ENCODE results near the gene SYT8. TPM values are rescaled to one million over a fixed set of nuclear protein-coding genes. Genes with fewer than 3 reads are reported as not detected.

SYT8 gene
- total and polyA plus RNA-seq, 2 of the 8 experiments (the other 6 are each of a cell fraction or from before 2014, with no cell fraction given) = not detected

DNA sequence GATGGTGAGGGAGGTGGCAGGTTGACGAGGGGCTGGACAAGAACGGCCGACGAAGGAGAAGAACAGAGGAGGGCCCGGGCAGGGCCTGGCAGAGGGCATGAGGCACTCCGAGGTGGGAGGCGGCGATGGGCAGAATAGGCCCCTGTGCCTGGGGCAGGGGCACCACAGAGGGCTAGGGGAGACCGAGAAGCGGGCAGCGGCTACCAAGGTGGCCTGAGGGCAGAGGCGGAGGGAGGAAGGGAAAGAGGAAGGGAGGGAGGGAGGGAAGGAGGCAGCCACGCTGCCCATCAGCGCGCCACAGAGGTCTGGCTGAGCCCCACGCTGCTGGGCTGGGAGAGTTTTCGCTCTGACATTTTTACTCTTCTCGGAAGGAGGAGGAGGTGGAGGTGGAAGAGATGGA, 29.4 kb downstream of the SYT8 start:
- H3K79me2 ChIP-seq (ENCODE audit: control insufficient read depth in 1 of 2, insufficient read depth in 2 of 2, low read length in 2 of 2) = no peaks in the 10 kb centered on the region
- no peak overlapping the region for H4K91ac ChIP-seq (replicated peaks; ENCODE audit: insufficient read length, low read length)
- H3K9ac ChIP-seq (replicated peaks in 1 of 4; ENCODE audit: extremely low read depth in 1 of 4, low read depth in 3 of 4, low read length in 3 of 4) = no peak overlapping the region
- no peak overlapping the region for H3K4ac ChIP-seq (replicated peaks; ENCODE audit: insufficient read length, low read depth, low read length)
- no peak overlapping the region for H2AFZ ChIP-seq (ENCODE audit: low read length)
- H2BK120ac ChIP-seq (replicated peaks; ENCODE audit: low read depth, low read length) = no peak overlapping the region
- H3K56ac ChIP-seq (replicated peaks; ENCODE audit: insufficient read length, low read depth, low read length) = no peak overlapping the region
- no peak overlapping the region for H3K27ac ChIP-seq (ENCODE audit: low read depth, low read length)
- CTCF ChIA-PET (ENCODE audit: partially characterized antibody) = interaction anchor here (4.1 kb wide), 1 partner anchor 286 kb away, joined by 23 read pairs; no protein-coding TSS in a partner anchor
- 93% methylated on average over 2 of the region's 18 CpGs; no CpG with 5 or more reads in 1 of the 2 experiments for WGBS, 2 experiments (ENCODE audit: extremely low coverage in 1 of 2, insufficient coverage in 1 of 2, insufficient read length in 1 of 2, insufficient replicate concordance in 2 of 2, low coverage in 1 of 2, low lambda C conversion rate in 2 of 2, missing lambda C conversion rate in 1 of 2)
- no peak overlapping the region for H3K4me2 ChIP-seq (ENCODE audit: insufficient read depth in 1 of 2, low read depth in 2 of 2, low read length in 2 of 2)
- H3K9me3 ChIP-seq (ENCODE audit: insufficient read depth in 2 of 2, low read depth in 1 of 2, low read length in 1 of 2) = no peaks in the 10 kb centered on the region
- H2AK5ac ChIP-seq (ENCODE audit: low read depth, low read length) = no peak overlapping the region
- no peak for FAIRE-seq
- POLR2A ChIA-PET (ENCODE audit: partially characterized antibody) = no interaction called here
- H3K4me3 ChIP-seq (ENCODE audit: extremely low read depth in 1 of 4, insufficient read depth in 2 of 4, low read depth in 3 of 4, low read length in 4 of 4) = no peak overlapping the region
- no peak overlapping the region for H2BK5ac ChIP-seq (ENCODE audit: low read depth, low read length)
- no peak overlapping the region for H2BK20ac ChIP-seq (ENCODE audit: low read length)
- H3K14ac ChIP-seq (ENCODE audit: insufficient read length) = no peak overlapping the region
- H2BK15ac ChIP-seq (ENCODE audit: low read length) = no peak overlapping the region
- H3K23ac ChIP-seq (ENCODE audit: insufficient read length) = no peak overlapping the region
- H3K23me2 ChIP-seq (ENCODE audit: low read depth, low read length) = peaks cover 12% of the 10 kb centered on the region; the same call in 1 of the 2 replicates
- no peak overlapping the region for H4K5ac ChIP-seq (ENCODE audit: insufficient read length, low read depth, low read length)
- H2BK12ac ChIP-seq (ENCODE audit: low read depth, low read length) = no peak overlapping the region
- H3K27me3 ChIP-seq (replicated peaks in 1 of 4; ENCODE audit: control insufficient read depth in 3 of 4, extremely low read depth in 1 of 4, insufficient read depth in 3 of 4, low read length in 3 of 4) = no peaks in the 10 kb centered on the region
- H3K18ac ChIP-seq (ENCODE audit: extremely low read depth, low read length) = no peak overlapping the region
- H3K79me1 ChIP-seq (ENCODE audit: low read depth, low read length) = no peaks in the 10 kb centered on the region
- H4K8ac ChIP-seq (ENCODE audit: extremely low read depth, insufficient read depth, low read length) = no peak overlapping the region
- no peaks in the 10 kb centered on the region for H3K36me3 ChIP-seq (ENCODE audit: control insufficient read depth in 2 of 4, insufficient read depth in 4 of 4, low read length in 3 of 4)
- no peak for DNase-seq (ENCODE audit: low read depth in 1 of 2, low spot score in 2 of 2)
- H3K4me1 ChIP-seq (replicated peaks in 1 of 4; ENCODE audit: control insufficient read depth in 3 of 4, insufficient read depth in 4 of 4, low read length in 3 of 4) = peaks cover 0 to 13% (median 5%) of the 10 kb centered on the region in 4 experiments; a peak in 5 of 7 replicates
- peaks cover 0 to 2% of the 10 kb centered on the region in 2 experiments for H4K20me1 ChIP-seq (replicated peaks in 1 of 2; ENCODE audit: control insufficient read depth in 1 of 2, insufficient read depth in 2 of 2, low read length in 2 of 2)
- TF ChIP-seq GTF2F1 (IDR thresholded peaks at IDR 0.05; ENCODE audit: borderline replicate concordance, low read depth, low read length) = no peak
- no peak for TF ChIP-seq POLR2AphosphoS5 (IDR thresholded peaks at IDR 0.05; ENCODE audit: low read depth, low read length)
- TF ChIP-seq KDM5A (IDR thresholded peaks at IDR 0.05; ENCODE audit: low read length) = no peak
- no peak for TF ChIP-seq NRF1 (IDR thresholded peaks at IDR 0.05; ENCODE audit: low read depth, low read length)
- TF ChIP-seq CREB1 (IDR thresholded peaks at IDR 0.05) = no peak
- TF ChIP-seq SIRT6 (IDR thresholded peaks at IDR 0.05; ENCODE audit: low read length) = no peak
- no peak for TF ChIP-seq CTBP2 (IDR thresholded peaks at IDR 0.05; ENCODE audit: borderline replicate concordance, insufficient read depth, insufficient read length, low read length)
- TF ChIP-seq ZNF274 (IDR thresholded peaks at IDR 0.05; ENCODE audit: borderline replicate concordance, extremely low read depth, low read length) = no peak
- TF ChIP-seq TAF1 (IDR thresholded peaks at IDR 0.05; ENCODE audit: low read depth, low read length) = no peak
- TF ChIP-seq, protein P1, sequence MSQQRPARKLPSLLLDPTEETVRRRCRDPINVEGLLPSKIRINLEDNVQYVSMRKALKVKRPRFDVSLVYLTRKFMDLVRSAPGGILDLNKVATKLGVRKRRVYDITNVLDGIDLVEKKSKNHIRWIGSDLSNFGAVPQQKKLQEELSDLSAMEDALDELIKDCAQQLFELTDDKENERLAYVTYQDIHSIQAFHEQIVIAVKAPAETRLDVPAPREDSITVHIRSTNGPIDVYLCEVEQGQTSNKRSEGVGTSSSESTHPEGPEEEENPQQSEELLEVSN (IDR thresholded peaks at IDR 0.05) = no peak
- no peak for TF ChIP-seq SAP30 (IDR thresholded peaks at IDR 0.05; ENCODE audit: insufficient read depth, insufficient replicate concordance, low read length)
- no peak for TF ChIP-seq RFX5 (IDR thresholded peaks at IDR 0.05; ENCODE audit: borderline replicate concordance, low read depth, low read length)
- TF ChIP-seq CBX5 (IDR thresholded peaks at IDR 0.05; ENCODE audit: low read depth, low read length) = no peak
- TF ChIP-seq POLR2A (IDR thresholded peaks at IDR 0.05; ENCODE audit: control extremely low read depth in 1 of 2, low read depth in 2 of 2, low read length in 2 of 2) = no peak
